H1 (cell line): Measurements from ENCODE around the gene PCDHB10.
"Not testable (repeated sequence)": the region's sequence is repeated elsewhere in the genome, so short reads cannot be mapped to it uniquely, and the experiment has no call there.

Experiments
- CHD2 ChIP-seq: IDR thresholded peaks from 2 replicates; pipeline ENCODE4 v1.6.1; 2012; ENCODE audit warnings: low read length, improper control_type of control experiment
- CREB1 ChIP-seq: IDR thresholded peaks from 2 replicates; pipeline ENCODE4 v1.6.1; 2012; ENCODE audit warnings: inconsistent platforms
- EZH2 ChIP-seq: fragments of 200-600 bp; sonication (generic); IDR thresholded peaks from 2 replicates; pipeline ENCODE4 v1.7.1; 2012; ENCODE audit warnings: low read depth, mild to moderate bottlenecking, moderate library complexity, low read length, inconsistent platforms; ENCODE audit not compliant: severe bottlenecking
- NRF1 ChIP-seq: IDR thresholded peaks from 2 replicates; pipeline ENCODE4 v1.6.1; 2011; ENCODE audit warnings: mild to moderate bottlenecking, low read depth, low read length, improper control_type of control experiment
- POLR2A ChIP-seq, 2 experiments: IDR thresholded peaks; 1 replicate in 1 of 2; 2 replicates in 1 of 2; pipeline ENCODE4 v1.6.1; 2011; ENCODE audit warnings: low read depth in 2 of 2, low read length in 2 of 2, mild to moderate bottlenecking in 2 of 2; ENCODE audit errors: control extremely low read depth in 1 of 2
- SP4 ChIP-seq: IDR thresholded peaks from 2 replicates; pipeline ENCODE4 v1.6.1; 2012; ENCODE audit warnings: low read length, inconsistent platforms
- SUZ12 ChIP-seq: fragments of 200-600 bp; sonication (generic); IDR thresholded peaks from 2 replicates; pipeline ENCODE4 v1.6.1; 2012; ENCODE audit warnings: mild to moderate bottlenecking, inconsistent platforms, low read length, moderate library complexity, mixed read lengths
- TF ChIP-seq, protein P1 (sequence below): IDR thresholded peaks from 2 replicates; pipeline ENCODE4 v1.6.1; 2012; ENCODE audit warnings: low read length, inconsistent platforms
- TF ChIP-seq, protein P2 (sequence below), 3 experiments: IDR thresholded peaks; 1 replicate in 2 of 3; 2 replicates in 1 of 3; pipeline versions ENCODE4 v1.5.1 to v1.6.1; 2011; ENCODE audit warnings: low read length in 3 of 3, mild to moderate bottlenecking in 3 of 3, inconsistent platforms in 2 of 3, low read depth in 1 of 3, moderate library complexity in 1 of 3; ENCODE audit not compliant: insufficient read depth in 1 of 3; ENCODE audit errors: control extremely low read depth in 1 of 3

DNA sequence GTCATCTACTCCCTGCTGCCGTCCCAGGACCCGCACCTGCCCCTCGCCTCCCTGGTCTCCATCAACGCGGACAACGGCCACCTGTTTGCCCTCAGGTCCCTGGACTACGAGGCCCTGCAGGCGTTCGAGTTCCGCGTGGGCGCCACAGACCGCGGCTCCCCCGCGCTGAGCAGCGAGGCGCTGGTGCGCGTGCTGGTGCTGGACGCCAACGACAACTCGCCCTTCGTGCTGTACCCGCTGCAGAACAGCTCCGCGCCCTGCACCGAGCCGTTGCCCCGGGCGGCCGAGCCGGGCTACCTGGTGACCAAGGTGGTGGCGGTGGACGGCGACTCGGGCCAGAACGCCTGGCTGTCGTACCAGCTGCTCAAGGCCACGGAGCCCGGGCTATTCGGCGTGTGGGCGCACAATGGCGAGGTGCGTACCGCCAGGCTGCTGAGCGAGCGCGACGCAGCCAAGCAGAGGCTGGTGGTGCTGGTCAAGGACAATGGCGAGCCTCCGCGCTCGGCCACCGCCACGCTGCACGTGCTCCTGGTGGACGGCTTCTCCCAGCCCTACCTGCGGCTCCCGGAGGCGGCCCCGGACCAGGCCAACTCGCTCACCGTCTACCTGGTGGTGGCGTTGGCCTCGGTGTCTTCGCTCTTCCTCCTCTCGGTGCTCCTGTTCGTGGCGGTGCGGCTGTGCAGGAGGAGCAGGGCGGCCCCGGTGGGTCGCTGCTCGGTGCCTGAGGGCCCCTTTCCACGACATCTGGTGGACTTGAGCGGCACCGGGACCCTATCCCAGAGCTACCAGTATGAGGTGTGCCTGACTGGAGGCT lies 17.7 kb upstream of the PCDHB10 start:
- TF ChIP-seq CREB1; POLR2A (IDR thresholded peaks at IDR 0.05; ENCODE audit: control extremely low read depth in 1 of 2, low read depth in 2 of 2, low read length in 2 of 2); NRF1; SUZ12; EZH2; SP4; CHD2: not testable (repeated sequence)
- TF ChIP-seq, protein P1, sequence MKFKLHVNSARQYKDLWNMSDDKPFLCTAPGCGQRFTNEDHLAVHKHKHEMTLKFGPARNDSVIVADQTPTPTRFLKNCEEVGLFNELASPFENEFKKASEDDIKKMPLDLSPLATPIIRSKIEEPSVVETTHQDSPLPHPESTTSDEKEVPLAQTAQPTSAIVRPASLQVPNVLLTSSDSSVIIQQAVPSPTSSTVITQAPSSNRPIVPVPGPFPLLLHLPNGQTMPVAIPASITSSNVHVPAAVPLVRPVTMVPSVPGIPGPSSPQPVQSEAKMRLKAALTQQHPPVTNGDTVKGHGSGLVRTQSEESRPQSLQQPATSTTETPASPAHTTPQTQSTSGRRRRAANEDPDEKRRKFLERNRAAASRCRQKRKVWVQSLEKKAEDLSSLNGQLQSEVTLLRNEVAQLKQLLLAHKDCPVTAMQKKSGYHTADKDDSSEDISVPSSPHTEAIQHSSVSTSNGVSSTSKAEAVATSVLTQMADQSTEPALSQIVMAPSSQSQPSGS, result not testable (repeated sequence)
- TF ChIP-seq, protein P2, sequence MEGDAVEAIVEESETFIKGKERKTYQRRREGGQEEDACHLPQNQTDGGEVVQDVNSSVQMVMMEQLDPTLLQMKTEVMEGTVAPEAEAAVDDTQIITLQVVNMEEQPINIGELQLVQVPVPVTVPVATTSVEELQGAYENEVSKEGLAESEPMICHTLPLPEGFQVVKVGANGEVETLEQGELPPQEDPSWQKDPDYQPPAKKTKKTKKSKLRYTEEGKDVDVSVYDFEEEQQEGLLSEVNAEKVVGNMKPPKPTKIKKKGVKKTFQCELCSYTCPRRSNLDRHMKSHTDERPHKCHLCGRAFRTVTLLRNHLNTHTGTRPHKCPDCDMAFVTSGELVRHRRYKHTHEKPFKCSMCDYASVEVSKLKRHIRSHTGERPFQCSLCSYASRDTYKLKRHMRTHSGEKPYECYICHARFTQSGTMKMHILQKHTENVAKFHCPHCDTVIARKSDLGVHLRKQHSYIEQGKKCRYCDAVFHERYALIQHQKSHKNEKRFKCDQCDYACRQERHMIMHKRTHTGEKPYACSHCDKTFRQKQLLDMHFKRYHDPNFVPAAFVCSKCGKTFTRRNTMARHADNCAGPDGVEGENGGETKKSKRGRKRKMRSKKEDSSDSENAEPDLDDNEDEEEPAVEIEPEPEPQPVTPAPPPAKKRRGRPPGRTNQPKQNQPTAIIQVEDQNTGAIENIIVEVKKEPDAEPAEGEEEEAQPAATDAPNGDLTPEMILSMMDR (IDR thresholded peaks at IDR 0.05; ENCODE audit: control extremely low read depth in 1 of 3, insufficient read depth in 1 of 3, low read depth in 1 of 3, low read length in 3 of 3), result not testable (repeated sequence)
